Measurements from ENCODE around the gene MYH15.

DNA sequence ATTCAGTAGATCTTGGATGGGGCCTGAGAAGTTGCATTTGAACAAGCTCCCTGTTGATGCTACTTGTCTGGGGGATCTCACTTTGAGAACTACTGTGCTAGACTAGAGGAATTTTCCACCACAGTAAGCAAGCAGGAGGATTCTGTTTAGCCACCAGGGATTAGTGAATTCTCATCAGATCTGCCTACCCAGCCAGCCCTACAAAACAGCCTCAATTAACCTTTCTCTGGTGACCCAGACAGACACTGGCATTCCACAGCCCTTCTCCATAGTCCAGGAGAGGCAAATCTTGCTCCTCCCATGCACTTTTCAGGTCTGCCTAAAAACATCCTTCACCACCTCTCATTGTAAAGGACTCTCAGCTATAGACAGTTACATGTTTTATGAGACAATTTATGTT is 16.7 kb upstream of the MYH15 start:
- no peak for TF ChIP-seq POLR2A (IDR thresholded peaks at IDR 0.05)
- TF ChIP-seq, protein P1, sequence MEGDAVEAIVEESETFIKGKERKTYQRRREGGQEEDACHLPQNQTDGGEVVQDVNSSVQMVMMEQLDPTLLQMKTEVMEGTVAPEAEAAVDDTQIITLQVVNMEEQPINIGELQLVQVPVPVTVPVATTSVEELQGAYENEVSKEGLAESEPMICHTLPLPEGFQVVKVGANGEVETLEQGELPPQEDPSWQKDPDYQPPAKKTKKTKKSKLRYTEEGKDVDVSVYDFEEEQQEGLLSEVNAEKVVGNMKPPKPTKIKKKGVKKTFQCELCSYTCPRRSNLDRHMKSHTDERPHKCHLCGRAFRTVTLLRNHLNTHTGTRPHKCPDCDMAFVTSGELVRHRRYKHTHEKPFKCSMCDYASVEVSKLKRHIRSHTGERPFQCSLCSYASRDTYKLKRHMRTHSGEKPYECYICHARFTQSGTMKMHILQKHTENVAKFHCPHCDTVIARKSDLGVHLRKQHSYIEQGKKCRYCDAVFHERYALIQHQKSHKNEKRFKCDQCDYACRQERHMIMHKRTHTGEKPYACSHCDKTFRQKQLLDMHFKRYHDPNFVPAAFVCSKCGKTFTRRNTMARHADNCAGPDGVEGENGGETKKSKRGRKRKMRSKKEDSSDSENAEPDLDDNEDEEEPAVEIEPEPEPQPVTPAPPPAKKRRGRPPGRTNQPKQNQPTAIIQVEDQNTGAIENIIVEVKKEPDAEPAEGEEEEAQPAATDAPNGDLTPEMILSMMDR (IDR thresholded peaks at IDR 0.05 in 4 of 5, conservative IDR thresholded peaks at IDR 0.05 in 1 of 5): no peak

Data from gastrocnemius medialis (tissue), 4 donors.